ENCODE data around the gene SAMD4B. TPM values are rescaled to one million over a fixed set of nuclear protein-coding genes. Genes with fewer than 3 reads are reported as not detected.
A peak's percentile ranks its signal among the peaks of the same experiment; 100 is the strongest.

SAMD4B gene
- total and polyA plus RNA-seq, 9 of the 15 experiments (the other 6 are each of a cell fraction or from before 2014, with no cell fraction given) = 3.4 to 90.5 (median 38.0) TPM

- TF ChIP-seq RREB1 (CRISPR knock-in tag; IDR thresholded peaks at IDR 0.05) = 0 out of 2 replicates have a peak, but pooled peaks have one; percentile 35
- TF ChIP-seq ZBTB34 (CRISPR knock-in tag; IDR thresholded peaks at IDR 0.05) = no peak
- TF ChIP-seq NBN (IDR thresholded peaks at IDR 0.05; ENCODE audit: low read depth) = peak; percentile 7
- TF ChIP-seq NR2F6 (CRISPR knock-in tag; IDR thresholded peaks at IDR 0.05) = no peak
- TF ChIP-seq ZNF197 (CRISPR knock-in tag; IDR thresholded peaks at IDR 0.05; ENCODE audit: low read depth) = peak; percentile 63; the same call in 1 of the 2 replicates
- TF ChIP-seq PHF21A (IDR thresholded peaks at IDR 0.05; ENCODE audit: borderline replicate concordance, low read depth) = no peak
- peak; percentile 47; the same call in 1 of the 2 replicates for TF ChIP-seq PML (IDR thresholded peaks at IDR 0.05; ENCODE audit: low read length)
- peak; percentile 79 for TF ChIP-seq ZBTB2 (IDR thresholded peaks at IDR 0.05)
- no peak for TF ChIP-seq SRSF3 (IDR thresholded peaks at IDR 0.05; ENCODE audit: insufficient read depth, low read length)
- TF ChIP-seq ZNF121 (CRISPR knock-in tag; conservative IDR thresholded peaks at IDR 0.05) = no peak
- TF ChIP-seq NFXL1 (CRISPR knock-in tag; IDR thresholded peaks at IDR 0.05) = no peak
- TF ChIP-seq SOX6 (IDR thresholded peaks at IDR 0.05) = peak; percentile 69
- no peak for TF ChIP-seq SMAD1 (IDR thresholded peaks at IDR 0.05; ENCODE audit: low read depth, low read length, partially characterized antibody)
- peak; percentile 19; the same call in 1 of the 2 replicates for TF ChIP-seq NFE2 (IDR thresholded peaks at IDR 0.05; ENCODE audit: low read depth)
- TF ChIP-seq XRCC5 (IDR thresholded peaks at IDR 0.05; ENCODE audit: low read depth, low read length) = peak; percentile 87
- TF ChIP-seq TCFL5 (CRISPR knock-in tag; conservative IDR thresholded peaks at IDR 0.05) = no peak
- TF ChIP-seq GABPB1 (CRISPR knock-in tag; IDR thresholded peaks at IDR 0.05) = peak; percentile 82
- TF ChIP-seq EGR1 (conservative IDR thresholded peaks at IDR 0.05) = peak; percentile 79
- TF ChIP-seq ZNF133 (CRISPR knock-in tag; IDR thresholded peaks at IDR 0.05) = no peak
- no peak for TF ChIP-seq CREB5 (CRISPR knock-in tag; IDR thresholded peaks at IDR 0.05)
These were observed 70.1 kb downstream of the SAMD4B start, which contains the start of gene PLEKHG2 (continued) for GRCh38 chr19:39412100-39412866.

All from K562 (cell line).